SK-N-SH treated with all-trans-retinoic acid at 6 μM for 48 hours (cell line): Measurements from ENCODE around the gene CAST.
A peak's percentile ranks its signal among the peaks of the same experiment; 100 is the strongest.

Source experiments
- ATAC-seq: fragments of 200-7000 bp; cut with Tn5 transposase; 3 replicates; pipeline ENCODE4 v1.9.1; 2020; ENCODE audit warnings: mild to moderate bottlenecking, moderate library complexity
- ARNTL ChIP-seq: fragments of 450-650 bp; formaldehyde crosslinking; IDR thresholded peaks from 2 replicates; pipeline ENCODE4 v1.5.0; 2020; ENCODE audit warnings: low read depth, mild to moderate bottlenecking, moderate library complexity, borderline replicate concordance
- BACH2 ChIP-seq: fragments of 250-450 bp; sonication (Bioruptor Pico); IDR thresholded peaks from 2 replicates; pipeline ENCODE4 v1.9.0; 2021; ENCODE audit warnings: mild to moderate bottlenecking, borderline replicate concordance
- CREB5 ChIP-seq: fragments of 250-450 bp; sonication (Bioruptor Pico); IDR thresholded peaks from 2 replicates; pipeline ENCODE4 v1.5.1; 2020; ENCODE audit warnings: low read depth, mild to moderate bottlenecking, moderate library complexity
- CSDC2 ChIP-seq: fragments of 250-450 bp; sonication (Bioruptor Pico); IDR thresholded peaks from 2 replicates; pipeline ENCODE4 v1.5.0; 2020; ENCODE audit warnings: mild to moderate bottlenecking, moderate library complexity
- GLIS3 ChIP-seq: fragments of 250-450 bp; sonication (Bioruptor Pico); IDR thresholded peaks from 2 replicates; pipeline ENCODE4 v1.5.0; 2020; ENCODE audit warnings: mild to moderate bottlenecking, moderate library complexity
- ISL1 ChIP-seq: fragments of 250-450 bp; sonication (Bioruptor Pico); IDR thresholded peaks from 2 replicates; pipeline ENCODE4 v2.1.2; 2022; ENCODE audit warnings: mild to moderate bottlenecking, moderate library complexity
- PATZ1 ChIP-seq: fragments of 250-450 bp; sonication (Bioruptor Pico); IDR thresholded peaks from 2 replicates; pipeline ENCODE4 v1.8.0; 2020; ENCODE audit warnings: mild to moderate bottlenecking, moderate library complexity, borderline replicate concordance
- POU6F1 ChIP-seq: fragments of 250-450 bp; sonication (Bioruptor Pico); IDR thresholded peaks from 2 replicates; pipeline ENCODE4 v1.8.0; 2021; ENCODE audit warnings: low read depth, mild to moderate bottlenecking, moderate library complexity, borderline replicate concordance
- PPARA ChIP-seq: fragments of 250-450 bp; sonication (Bioruptor Pico); IDR thresholded peaks from 2 replicates; pipeline ENCODE4 v1.5.0; 2020; ENCODE audit warnings: mild to moderate bottlenecking, borderline replicate concordance
- RARB ChIP-seq: fragments of 250-450 bp; sonication (Bioruptor Pico); IDR thresholded peaks from 2 replicates; pipeline ENCODE4 v1.8.0; 2021; ENCODE audit warnings: mild to moderate bottlenecking, moderate library complexity
- SNAI2 ChIP-seq: fragments of 250-450 bp; sonication (Bioruptor Pico); IDR thresholded peaks from 2 replicates; pipeline ENCODE4 v1.5.0; 2020; ENCODE audit warnings: mild to moderate bottlenecking, moderate library complexity
- TCF4 ChIP-seq: fragments of 250-450 bp; sonication (Bioruptor Pico); IDR thresholded peaks from 2 replicates; pipeline ENCODE4 v1.8.0; 2021; ENCODE audit warnings: mild to moderate bottlenecking, moderate library complexity, borderline replicate concordance
- TSHZ2 ChIP-seq: fragments of 250-450 bp; sonication (Bioruptor Pico); IDR thresholded peaks from 2 replicates; pipeline ENCODE4 v1.5.0; 2020; ENCODE audit warnings: mild to moderate bottlenecking, moderate library complexity
- ZC3H10 ChIP-seq: fragments of 250-450 bp; sonication (Bioruptor Pico); IDR thresholded peaks from 2 replicates; pipeline ENCODE4 v1.5.1; 2021; ENCODE audit warnings: mild to moderate bottlenecking, moderate library complexity
- ZFP3 ChIP-seq: fragments of 250-450 bp; sonication (Bioruptor Pico); IDR thresholded peaks from 2 replicates; pipeline ENCODE4 v1.5.0; 2020; ENCODE audit warnings: mild to moderate bottlenecking, moderate library complexity
- ZFP30 ChIP-seq: fragments of 450-650 bp; formaldehyde crosslinking; IDR thresholded peaks from 2 replicates; pipeline ENCODE4 v1.5.0; 2022; ENCODE audit warnings: mild to moderate bottlenecking, moderate library complexity
- ZNF565 ChIP-seq: fragments of 450-650 bp; formaldehyde crosslinking; conservative IDR thresholded peaks from 2 replicates; pipeline ENCODE4 v1.5.0; 2020; ENCODE audit warnings: low read depth, mild to moderate bottlenecking, moderate library complexity
- ZNF70 ChIP-seq: fragments of 450-650 bp; formaldehyde crosslinking; IDR thresholded peaks from 2 replicates; pipeline ENCODE4 v1.5.0; 2020; ENCODE audit warnings: mild to moderate bottlenecking, moderate library complexity

The CAST gene

GRCh38 chr5:96679293-96679692 is 17.1 kb downstream of the CAST start (continued):
- no peak for TF ChIP-seq CREB5
- no peak for TF ChIP-seq ZNF565 (CRISPR knock-in tag)

- ATAC-seq = no peak
- TF ChIP-seq RARB (CRISPR knock-in tag) (no peak), ZFP3 (CRISPR knock-in tag) (no peak), ZNF70 (CRISPR knock-in tag) (no peak), CREB5 (no peak)
These were observed 18.7 kb downstream of the CAST start for GRCh38 chr5:96680759-96681470.

GRCh38 chr5:96683392-96683791 is 21.2 kb downstream of the CAST start:
- ATAC-seq = no peak
- no peak for TF ChIP-seq ISL1 (CRISPR knock-in tag)

- TF ChIP-seq ZFP30 (CRISPR knock-in tag) (no peak), TCF4 (CRISPR knock-in tag) (no peak), POU6F1 (no peak), ZNF70 (CRISPR knock-in tag) (no peak)
- TF ChIP-seq, all 23 proteins: peak for 0
- ATAC-seq = no peak
These were observed 21.6 kb downstream of the CAST start for GRCh38 chr5:96683810-96684209.

GRCh38 chr5:96687080-96687479 is 24.9 kb downstream of the CAST start:
- no peak for TF ChIP-seq ARNTL
- no peak for TF ChIP-seq GLIS3 (CRISPR knock-in tag)
- TF ChIP-seq BACH2 (CRISPR knock-in tag) = no peak
- no peak for TF ChIP-seq ZNF565 (CRISPR knock-in tag)
- TF ChIP-seq PATZ1 (CRISPR knock-in tag) = no peak
- ATAC-seq = no peak

- peak; percentile 90 for ATAC-seq
These were observed 25.8 kb downstream of the CAST start for GRCh38 chr5:96687812-96688453.

More at GRCh38 chr5:96687812-96688453, 25.8 kb downstream of the CAST start:
- TF ChIP-seq ZFP30 (CRISPR knock-in tag) (no peak), CSDC2 (CRISPR knock-in tag) (no peak), ISL1 (CRISPR knock-in tag) (no peak), CREB5 (no peak), PPARA (CRISPR knock-in tag) (no peak), GLIS3 (CRISPR knock-in tag) (no peak), BACH2 (CRISPR knock-in tag) (no peak), ZNF565 (CRISPR knock-in tag) (no peak), SNAI2 (CRISPR knock-in tag) (no peak), POU6F1 (no peak), ZC3H10 (no peak), ZNF70 (CRISPR knock-in tag) (no peak), ZFP3 (CRISPR knock-in tag) (no peak), TSHZ2 (CRISPR knock-in tag) (no peak)
